NCI-H128 (cell line): ENCODE measurements around the gene MICAL2.

ENCODE experiments used
- DNase-seq: peaks from one replicate; lab custom pipeline; 2025; ENCODE audit not compliant: unreplicated experiment; lab: John Stamatoyannopoulos, UW

MICAL2 gene

GRCh38 chr11:12099132-12099873, 11.1 kb upstream of the MICAL2 start:
- DNase-seq, result no peak

DNA sequence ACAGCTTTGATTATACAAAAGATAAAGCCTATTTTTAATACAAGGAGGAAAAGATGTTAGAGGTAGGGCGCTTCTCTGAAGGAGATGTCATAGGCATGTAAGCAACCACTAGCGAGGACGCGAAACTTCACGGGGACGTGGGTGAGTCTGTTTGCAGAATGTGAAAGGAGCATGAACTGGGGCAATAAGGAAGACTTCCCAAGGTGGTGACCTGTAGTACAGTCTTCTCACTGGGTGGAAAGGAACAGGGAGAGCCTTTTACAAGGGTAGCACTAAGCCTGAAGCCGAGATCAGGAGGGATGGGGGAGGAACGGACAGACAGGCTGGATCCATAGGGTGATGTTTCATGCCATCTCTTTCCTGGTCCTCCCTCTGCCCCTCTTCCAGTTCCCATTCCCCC, 10.0 kb upstream of the MICAL2 start:
- no peak for DNase-seq

DNA sequence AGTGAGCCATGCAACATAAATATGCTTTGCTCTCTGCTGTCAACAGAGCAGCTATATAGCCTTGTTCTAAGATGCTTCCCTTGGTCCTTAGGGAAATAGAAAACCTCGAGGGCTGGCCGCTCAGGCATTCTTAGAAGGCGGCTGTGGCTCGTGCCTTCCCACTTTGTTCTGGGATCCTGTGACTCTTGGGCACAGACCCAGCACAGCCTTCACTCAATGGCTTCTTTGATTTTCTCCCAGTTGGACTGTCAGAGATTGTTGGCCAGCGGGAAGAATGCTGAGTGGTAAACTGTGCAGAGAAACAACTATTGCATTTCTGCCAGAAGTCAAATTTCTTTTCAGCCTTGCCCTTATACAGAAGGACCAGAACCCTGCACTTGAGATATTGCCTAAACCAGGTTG, 9.5 kb upstream of the MICAL2 start:
- DNase-seq, result no peak

DNA sequence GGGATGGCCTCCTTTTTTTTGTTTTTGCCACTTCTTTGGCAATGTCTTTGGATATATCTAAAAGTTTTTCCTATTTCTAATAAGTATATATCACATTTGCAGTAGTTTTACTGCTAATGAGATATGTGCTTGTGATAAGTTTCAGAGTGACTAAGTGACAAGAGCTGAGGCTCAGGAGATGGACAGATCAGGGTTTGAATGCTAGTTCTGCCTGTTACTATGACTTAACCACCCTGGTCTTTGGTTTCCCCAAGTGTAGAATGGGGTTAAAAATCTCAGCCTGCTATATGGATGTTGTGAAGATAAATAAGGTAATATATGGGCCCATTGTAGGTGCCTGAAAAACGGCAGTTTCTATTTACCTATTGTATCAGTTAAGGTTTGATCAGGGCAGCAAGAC, 9.1 kb upstream of the MICAL2 start:
- DNase-seq, result no peak

DNA sequence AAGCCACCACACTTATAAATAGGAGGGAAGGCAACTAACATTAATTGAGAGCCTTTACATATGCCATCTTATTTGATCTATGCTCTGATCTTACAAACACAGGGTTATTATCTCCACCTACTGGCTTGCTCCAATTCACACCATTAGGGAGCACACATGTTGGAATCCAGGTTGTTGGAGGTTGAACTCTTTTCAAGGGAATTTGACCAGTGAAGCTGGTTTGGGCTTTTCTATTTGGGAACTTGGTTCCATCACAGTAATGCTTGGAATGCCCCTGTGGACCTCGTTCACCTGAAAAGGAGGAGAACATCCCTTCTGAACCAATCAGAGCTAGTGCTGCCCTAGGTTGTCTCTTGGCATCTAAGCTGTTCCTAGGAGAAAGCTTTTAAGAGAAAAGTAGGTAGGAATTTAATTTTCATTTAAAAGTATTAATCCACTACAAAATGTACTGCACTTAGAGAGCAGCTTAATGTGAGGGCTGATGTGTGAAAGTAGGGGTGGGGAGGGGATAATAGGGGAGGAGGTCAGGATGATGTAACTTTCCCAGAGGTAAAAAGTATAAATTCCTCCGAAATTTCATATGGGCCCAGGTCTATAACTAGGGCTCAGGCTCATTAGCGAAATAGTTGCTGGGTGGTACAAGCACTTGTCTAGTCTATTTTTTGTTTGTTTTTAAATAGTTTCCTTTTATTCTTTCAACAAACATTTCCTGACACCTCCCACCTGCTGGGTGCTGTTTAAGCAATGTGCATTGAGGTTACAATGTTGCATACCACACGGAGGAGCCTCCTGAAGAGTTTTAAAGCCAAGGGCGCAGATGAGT, 7.6 kb upstream of the MICAL2 start:
- no peak for DNase-seq

DNA sequence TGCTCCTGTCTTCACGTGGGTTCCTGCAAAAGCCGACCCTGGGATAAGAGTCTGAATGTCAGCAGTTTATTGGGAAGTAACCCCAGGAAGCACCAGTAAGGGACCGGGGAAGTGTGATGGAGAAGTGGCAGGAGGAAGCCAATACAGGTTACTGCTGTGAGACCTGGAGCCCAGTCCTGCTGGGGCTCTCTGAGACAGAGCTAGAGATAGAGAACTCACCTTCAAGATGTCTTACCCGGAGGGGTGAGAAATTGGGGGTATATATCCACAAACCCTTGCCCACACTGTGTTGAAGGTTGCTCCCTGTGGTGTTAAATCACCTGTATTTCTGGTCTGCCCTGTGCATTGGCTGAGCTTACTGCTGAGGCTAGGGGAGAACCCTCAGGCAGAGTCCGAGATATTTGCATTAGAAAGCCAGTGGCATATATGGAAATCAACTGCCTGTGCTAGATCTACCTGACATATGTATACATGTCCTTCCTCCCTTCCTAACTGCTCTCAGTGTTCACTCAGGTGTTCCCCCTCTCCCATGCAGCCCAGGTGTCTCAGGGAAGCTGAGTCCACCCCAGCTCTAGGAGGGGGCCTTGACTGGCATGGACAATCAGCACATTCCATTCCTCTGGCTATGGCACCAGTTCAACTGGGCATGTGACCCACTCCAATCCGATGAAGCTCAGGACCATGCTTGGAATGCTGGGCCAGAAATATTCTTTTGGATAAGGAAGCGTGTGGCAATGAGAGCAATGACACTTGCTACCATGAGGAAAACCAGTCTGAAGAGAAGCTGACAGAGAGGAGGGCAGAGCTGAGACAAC, 6.8 kb upstream of the MICAL2 start:
- no peak for DNase-seq

GRCh38 chr11:12105471-12105870, 4.9 kb upstream of the MICAL2 start:
- no peak for DNase-seq

DNA sequence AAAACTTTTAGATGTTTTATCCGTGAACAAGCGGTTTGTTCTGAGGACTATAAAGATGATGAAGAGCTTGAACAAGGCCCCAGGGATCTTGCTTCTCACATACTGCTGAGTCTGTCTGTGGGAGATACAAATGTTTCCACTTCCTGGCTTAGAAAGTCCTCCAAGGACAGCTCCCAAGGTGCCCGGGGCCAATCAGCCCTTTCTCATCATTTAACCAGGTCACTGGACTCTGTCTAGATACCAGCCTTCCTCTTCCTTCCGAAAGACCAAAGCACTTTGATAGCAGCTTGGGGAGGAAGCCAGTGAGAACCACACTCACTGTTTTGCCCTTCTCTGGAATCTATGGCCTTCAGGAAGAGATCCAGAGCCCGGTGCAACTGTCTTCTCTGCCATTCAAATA, 4.3 kb upstream of the MICAL2 start:
- DNase-seq, result no peak

DNA sequence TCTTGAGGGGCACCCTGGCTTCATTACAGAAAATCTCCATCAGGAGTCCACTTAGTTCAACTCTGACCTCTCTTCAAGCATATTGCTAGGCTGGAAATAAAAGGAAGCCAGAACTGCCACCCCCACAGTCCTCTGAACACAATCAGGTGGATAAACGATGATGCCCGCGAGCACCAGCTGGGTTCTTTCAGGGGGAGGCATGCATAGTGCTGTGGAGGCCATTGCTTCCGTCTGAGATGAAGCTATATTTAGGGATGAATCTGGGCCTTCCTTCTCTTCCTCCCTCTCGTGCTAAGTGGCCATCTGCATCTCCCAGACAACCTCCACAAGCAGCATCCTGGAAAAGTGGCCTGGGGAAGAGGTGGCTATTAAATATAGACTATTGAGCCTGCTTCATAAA, 3.9 kb upstream of the MICAL2 start:
- no peak for DNase-seq

DNA sequence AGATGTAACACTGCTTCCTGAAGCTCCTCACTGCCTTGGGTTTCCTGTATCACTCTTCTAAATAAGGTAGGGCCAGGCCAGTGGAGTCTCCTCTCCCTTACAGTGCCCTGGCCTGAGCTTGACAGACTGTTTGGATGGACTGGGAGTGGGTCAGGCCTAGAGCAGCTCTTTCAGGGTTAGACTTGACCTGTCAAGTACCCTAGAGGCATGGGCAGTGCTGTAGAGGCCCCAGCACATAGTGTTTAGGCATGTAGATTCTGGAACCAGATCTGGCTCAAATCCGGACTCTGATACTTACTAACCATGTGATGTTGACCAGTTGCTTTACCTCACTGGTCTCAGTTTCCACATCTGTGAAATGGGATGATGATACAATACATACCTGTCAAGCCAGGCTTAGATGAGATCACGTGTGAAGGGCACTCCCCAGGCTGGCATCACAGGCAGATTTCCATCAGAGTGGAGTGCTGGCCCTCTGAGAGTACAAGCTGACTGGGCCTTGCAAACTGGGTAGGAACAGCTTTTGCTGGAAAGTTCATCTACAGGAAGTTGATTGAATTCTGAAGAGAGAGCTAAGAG, 1.4 kb upstream of the MICAL2 start:
- no peak for DNase-seq

DNA sequence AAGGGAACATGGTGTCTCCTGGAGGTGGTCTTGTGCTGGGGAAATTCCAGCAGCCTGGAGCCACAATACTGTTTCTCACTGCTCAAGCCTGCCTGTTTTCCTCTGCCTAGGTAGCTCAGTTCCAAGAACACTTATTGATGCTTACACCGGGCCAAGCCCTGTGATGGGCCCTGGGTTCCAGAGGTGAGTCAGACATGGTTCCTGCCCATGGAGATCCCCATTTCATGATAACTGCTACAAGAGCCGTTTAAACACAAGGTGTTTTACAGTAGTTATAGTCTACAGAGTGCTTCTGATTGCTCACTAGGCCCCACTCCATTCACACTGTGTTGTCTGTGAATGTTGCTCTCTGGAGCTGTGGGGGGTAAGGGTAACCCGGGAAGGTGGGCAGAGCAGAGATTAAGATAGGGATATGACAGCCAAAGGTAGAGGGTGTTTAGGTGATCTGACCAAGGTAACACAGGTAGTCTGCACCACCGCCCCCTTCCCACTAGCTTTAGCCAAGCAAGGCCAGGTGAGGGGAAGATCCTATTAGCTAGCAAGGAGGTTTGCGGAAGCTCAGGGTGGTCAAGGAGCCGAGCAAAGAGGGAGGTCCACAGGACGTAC, 696 bp upstream of the MICAL2 start:
- no peak for DNase-seq

DNA sequence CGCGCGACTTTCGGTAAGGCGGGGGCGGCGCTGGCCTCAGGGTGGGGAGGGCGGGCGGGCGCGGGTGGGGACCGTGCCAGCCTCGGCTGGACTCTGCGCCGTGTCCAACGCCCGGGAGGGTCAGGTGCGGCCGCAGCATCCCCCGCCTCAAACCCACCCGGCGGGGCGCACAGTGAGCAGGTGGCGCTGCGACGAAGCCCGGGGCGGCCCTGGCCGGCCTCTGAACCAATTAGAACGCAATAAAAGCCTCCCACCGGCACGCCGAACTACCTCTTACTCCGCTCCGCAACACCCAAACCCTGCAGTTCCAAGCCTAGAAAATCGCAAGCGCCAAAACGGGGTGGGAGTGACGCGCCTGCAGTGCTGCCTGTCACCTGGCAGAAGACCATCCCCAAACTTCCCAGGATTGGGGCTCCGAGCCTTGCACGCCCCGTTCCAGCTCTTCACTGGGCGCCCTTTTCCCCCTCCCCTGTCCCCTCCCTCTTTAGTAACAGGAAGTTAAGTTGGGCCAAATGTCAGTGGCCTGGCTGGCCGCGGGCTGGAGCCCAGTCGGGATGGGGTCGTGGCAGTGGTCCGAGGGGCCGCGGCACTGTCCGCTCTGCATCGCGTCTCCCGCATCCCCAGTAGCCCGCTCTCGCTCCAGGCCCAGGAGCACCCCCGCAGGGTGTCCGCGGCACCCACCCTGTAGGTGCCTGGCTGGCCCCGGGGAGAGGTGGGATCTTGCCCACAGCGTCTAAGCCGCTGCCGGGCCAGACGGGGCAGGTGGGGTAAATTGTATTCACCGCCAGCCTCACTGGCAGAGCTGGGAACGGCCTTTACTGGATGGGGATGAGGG, 541 bp downstream of the MICAL2 start:
- DNase-seq, result no peak

GRCh38 chr11:12111549-12112520, 1.4 kb downstream of the MICAL2 start:
- no peak for DNase-seq

- DNase-seq, result no peak
Measured at GRCh38 chr11:12112750-12113149, 2.4 kb downstream of the MICAL2 start.

DNA sequence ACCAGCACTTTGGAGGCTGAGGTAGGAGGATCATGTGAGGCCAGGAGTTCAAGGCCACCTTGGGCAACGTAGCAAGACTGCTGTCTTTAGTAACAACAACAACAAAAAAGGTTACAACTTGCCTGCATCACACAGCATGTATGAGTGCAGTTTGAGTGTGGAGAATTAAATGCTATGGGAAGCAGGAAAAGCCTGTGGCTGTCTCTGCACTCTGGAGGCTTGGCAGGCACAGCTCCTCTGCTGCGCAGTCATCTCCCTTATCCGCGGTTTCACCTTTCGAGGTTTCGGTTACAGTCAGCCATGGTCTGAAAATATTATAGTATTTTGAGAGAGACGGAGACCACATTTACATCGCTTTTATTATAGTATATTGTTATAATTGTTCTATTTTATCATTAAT, 2.9 kb downstream of the MICAL2 start:
- DNase-seq, result no peak

DNA sequence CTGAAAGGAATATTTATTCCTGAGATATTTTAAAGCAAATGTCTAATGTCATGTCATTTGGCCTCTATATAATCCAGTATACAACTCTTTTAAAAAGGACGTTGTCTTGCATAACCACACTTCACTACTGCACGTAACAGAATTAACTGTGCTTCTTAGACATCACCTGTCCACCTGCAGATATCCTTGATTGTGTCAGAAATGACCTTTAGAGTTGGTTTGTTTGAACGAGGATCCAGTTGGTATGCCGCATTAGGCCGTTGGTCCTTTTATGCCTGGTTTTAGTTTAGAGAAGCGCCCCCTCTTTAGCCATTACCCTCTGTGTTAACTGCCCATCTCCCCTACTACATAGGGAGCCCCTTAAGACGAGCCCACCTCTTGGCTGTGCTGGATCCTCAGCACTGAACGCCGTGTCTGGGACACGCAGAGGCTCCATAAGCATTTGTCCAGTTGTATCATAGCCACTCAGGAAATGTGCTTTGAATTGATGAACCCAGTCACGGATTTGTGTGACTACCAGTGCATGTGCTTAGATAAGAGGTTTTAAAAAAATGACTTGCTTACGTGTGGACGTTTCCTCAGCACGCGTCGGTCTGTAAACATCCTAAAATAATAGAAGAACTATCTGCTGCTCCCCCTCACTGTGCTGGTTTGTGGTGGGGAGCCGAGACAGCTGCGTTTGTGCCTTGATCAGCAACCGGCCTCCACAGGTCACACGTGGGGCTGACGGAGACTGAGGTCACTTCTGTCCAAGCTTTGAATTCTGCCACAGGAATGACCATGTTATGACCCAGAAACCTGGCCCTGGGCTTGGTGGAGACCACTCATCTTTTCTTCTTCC, 4.0 kb downstream of the MICAL2 start:
- no peak for DNase-seq

DNA sequence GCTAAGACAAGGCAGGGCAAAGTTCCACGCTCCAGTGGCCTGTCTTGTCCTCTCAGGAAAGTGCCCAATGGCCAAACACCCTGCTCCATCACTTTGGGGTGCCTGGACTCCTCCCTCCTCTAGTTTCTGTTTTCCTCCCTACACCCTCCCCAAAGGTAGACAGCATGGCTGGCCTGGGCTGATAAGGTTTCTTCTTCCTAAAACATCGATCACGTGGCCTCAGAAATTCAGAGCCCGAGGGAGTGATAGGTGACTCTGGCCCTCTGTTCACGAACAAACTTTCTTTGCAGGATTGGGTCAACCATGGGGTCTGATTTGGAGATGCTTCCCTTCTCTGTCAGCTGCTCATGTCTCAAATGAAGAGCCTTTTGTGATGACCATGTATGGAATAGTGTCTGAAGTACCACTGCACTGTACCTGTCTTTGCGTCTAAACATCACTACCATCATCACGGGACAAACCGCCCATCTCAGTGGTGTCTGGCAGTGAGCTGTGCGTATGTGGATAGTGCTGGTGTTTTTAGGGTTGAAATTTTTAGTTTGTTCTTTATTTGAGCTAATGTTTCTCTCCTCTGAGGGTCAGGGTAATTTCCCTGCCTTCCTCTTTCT, 6.1 kb downstream of the MICAL2 start:
- no peak for DNase-seq

DNA sequence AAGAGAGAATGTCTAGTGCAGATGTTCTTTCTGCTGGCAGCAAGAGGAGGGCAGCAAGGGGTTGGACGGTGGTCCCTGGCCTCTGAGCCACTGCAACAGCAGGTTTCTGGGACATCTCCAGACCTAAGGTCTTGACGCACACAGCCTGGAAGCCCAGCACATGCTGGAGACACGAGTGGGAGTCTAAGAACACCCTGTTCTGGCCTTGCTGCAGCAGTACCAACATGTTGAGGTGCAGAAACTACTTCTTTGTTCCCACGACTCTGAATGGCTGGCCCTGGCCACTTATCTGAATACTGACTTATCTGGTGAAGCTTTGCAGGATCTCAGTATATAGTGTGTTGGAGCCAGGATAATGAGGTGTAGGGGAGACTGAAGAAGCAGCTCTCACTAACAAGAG, 6.8 kb downstream of the MICAL2 start:
- no peak for DNase-seq
